Mononuclear cell (primary cell): ENCODE data around the gene GSTO2. TPM values are rescaled to one million over a fixed set of nuclear protein-coding genes. Genes with fewer than 3 reads are reported as not detected.

Experiments
- H3K27me3 ChIP-seq: 2 replicates; pipeline ENCODE4 v1.6.0; 2011; ENCODE audit warnings: low read length, control low read depth; ENCODE audit not compliant: insufficient read depth
- H3K4me1 ChIP-seq: 2 replicates; pipeline ENCODE4 v1.5.1; 2011; ENCODE audit warnings: mild to moderate bottlenecking, low read length, control low read depth; ENCODE audit not compliant: insufficient read depth
- H3K4me3 ChIP-seq: 2 replicates; pipeline ENCODE4 v1.5.1; 2011; ENCODE audit warnings: mild to moderate bottlenecking, low read length, moderate library complexity
- H3K9me3 ChIP-seq: 2 replicates; pipeline ENCODE4 v1.5.1; 2011; ENCODE audit warnings: low read depth, mild to moderate bottlenecking, control low read depth, low read length
- total RNA-seq: library from RNA; depleted of rRNA; stranded (reverse); fragments of >200 nt; gene quantifications from one replicate; pipeline ENCODE4 v1.2.3, GENCODE V29; 2012

GSTO2 gene
- total RNA-seq, 1 donor: 0.84 TPM

DNA sequence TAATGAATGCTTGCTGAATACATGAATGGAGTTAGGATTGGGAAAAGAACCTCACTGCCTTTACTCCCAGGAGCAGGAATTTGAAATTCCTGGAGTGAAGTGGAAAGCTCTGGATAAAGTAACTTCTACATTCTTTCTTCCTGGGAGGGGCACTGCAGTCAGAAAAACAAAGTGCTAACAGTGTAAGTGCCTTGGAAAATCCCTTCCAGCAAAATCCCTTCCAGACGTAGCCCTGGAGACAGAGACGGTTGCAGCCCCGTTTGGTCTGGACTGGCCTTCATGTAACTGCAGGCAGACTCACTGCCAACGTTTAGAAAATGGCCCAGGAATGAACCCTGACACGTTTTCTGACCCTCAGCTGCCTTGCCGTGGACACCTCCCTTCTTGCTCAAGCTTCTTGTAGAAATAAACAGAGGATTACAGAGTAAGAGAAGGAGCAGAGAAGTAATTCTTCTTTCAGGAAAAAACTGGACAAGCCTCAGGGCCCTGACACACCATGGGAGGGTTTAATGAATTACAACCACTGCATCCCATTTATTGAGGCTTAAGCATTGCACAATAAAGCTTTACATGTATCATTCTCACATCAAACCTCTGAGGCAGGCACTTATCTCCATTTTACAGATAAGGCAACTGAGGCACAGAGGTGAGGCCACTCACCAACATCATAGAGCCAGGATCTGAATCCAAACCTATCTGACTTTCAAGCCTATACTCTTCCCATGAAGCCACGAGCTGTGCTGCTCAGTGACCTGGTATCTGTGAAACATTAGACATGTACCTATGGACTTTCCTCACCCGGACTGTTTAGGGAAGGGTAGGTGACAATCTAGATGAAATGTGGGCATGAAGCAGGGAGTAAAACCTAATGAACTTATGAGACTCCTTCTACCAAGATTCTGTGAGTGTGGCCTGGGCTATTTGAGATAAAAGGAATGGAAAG, 61.5 kb downstream of the GSTO2 start:
- H3K4me3 ChIP-seq: no peak overlapping the region
- no peaks in the 10 kb centered on the region for H3K27me3 ChIP-seq
- H3K9me3 ChIP-seq: no peaks in the 10 kb centered on the region
- H3K4me1 ChIP-seq: peaks cover 100% of the 10 kb centered on the region

DNA sequence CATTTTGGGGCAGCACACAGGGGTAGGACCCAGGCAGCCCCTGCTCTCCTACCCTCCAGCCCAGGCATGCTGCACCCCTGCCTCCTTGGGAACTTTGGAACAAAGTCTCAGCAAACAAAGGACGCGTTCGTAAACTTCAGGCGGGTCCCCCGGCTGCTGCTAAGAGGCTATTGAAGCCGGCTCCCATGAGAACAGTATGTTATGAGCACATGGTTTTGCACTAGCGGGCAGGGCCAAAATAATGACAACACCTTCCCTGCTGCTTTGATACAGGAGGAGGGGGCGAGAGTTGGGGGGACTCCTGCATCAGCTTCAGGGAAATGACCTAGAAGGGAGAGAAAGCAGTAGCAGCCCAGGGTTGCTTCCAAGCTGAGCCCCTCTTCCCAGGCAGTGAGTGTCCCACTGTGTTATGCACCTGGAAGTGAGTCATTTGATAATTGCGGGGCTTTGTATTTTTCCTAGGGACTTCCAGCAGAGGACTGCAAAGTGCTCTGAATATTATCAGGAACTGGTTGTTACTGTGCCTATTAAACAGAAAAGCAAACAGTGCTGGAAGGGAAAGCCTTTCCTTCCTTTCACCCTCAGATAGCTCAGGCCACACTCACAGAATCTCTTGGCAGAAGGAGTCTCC, 62.3 kb downstream of the GSTO2 start:
- Histone ChIP-seq H3K9me3 (no peaks in the 10 kb centered on the region), H3K27me3 (no peaks in the 10 kb centered on the region), H3K4me3 (no peak overlapping the region), H3K4me1 (peaks cover 100% of the 10 kb centered on the region)

DNA sequence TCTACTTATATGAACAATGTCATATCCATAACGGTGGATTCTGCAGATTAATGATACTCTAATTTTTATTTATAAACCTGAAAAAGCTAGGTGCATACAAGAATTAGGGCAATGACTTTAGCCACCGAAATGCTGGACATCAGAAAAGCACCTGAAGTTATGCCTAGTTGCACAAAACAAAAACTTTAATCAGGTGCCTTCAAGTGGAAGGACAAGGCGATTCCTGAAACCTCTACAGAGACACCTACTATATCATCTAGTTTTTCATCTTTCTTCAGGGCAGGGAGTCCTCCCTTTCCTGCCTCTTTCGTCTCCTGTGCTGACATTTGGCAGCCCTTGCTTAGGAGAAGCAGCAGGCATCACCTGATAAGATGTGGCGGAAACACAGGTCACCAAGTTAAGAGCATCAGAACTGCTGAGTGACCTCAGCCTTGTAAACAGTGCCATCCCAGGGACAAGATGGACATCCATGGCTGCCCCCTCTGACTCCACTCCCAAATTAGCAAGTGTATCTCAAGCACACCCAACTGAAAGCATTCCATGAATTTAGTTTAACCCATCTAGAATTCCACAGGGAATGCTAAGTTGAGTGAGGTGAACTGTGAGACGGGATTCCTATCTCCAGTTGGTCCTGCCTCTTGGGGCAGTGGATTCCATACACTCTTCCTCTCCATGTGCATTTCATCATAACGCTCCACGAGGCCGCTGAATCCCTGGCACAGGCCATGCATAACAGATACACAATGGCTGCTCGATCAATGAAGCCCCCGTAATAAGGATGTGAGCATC, 63.5 kb downstream of the GSTO2 start:
- Histone ChIP-seq H3K9me3 (no peaks in the 10 kb centered on the region), H3K4me3 (no peak overlapping the region), H3K27me3 (no peaks in the 10 kb centered on the region), H3K4me1 (peaks cover 98% of the 10 kb centered on the region)

DNA sequence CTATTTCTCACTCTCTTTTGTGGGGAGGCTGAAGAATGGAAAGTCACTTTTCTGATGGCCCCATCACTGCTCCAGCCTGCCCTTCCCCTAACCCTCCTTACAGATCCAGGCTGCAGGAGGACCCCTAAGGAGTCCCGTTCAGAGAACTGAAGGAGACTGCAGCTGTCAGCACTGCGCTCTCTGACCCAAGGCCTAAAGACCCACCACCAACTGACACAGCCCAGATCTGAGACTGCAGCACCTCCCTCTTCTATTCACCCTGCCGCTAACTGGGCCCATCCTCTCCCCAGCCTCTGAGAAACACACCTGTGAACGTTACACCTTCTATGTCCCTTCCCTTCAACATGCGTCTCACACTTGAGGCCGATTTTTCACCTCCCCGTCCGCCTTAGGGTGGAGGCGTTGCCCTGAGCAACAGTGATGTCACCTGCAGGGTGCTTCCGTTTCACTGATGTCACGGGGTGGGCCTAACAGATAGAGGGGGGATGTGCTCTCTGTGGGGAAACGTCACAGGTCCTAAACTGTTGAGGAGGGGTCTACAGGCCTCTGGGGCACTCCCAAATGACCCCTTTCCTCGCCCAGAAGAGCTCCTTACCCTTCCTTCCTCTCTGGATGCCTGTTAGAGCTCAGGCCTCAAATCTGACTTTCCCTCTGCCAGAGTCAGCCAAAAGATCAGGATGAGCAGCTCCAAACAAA, 64.2 kb downstream of the GSTO2 start:
- Histone ChIP-seq H3K9me3 (no peaks in the 10 kb centered on the region), H3K4me1 (peaks cover 91% of the 10 kb centered on the region), H3K4me3 (no peak overlapping the region), H3K27me3 (no peaks in the 10 kb centered on the region)

DNA sequence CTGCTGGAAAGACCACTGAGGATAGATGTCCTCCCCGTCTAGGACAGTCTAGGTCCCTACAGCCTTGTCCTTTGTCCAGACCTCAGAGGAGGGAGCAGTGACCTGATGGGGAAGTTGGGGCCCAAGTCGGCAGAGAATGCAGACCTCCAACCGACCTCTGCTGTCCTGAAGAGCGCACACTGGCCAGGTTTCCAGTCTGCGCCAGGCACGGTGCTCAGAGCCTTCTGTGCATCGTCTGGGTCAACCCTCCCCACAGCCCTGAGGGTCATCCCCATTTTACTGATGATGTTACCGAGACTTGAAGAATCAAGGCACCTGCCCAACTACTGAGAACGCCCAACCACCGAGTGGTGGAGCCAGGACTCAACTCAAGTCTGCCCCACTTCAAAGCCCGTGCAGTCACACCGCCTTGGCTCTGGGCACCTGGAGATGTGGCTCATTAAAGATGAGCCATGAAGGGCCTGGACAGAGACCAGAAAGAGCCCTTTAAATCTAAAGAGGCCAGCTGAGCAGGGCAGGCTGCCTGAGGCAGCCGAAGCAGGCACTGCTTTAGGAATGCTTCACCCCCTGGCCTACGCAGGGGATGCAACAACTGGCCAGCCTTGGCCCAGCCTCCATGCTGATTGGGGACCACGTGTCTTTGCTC, 64.9 kb downstream of the GSTO2 start:
- H3K27me3 ChIP-seq: no peaks in the 10 kb centered on the region
- no peak overlapping the region for H3K4me3 ChIP-seq
- peaks cover 84% of the 10 kb centered on the region for H3K4me1 ChIP-seq
- H3K9me3 ChIP-seq: no peaks in the 10 kb centered on the region

DNA sequence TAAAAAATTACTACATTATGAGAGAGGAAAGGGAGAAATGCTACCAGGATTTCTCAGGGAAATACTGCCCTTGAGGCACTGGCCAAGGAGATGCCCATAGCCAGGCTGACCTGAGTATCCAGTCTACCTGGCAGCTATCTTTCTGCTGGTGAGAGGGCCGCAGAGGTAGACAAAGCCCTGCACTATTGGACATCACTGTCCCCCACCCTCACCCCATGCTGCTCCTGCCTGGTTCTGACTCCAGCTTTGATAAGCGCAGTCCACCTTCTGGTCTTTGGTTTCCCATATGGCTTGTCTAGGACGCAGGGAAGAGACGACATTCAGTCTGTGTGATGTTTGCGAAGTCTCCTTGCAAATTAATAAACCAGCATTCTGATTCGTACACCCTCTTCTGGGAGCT, 65.6 kb downstream of the GSTO2 start:
- H3K27me3 ChIP-seq: no peaks in the 10 kb centered on the region
- H3K4me3 ChIP-seq: no peak overlapping the region
- no peaks in the 10 kb centered on the region for H3K9me3 ChIP-seq
- H3K4me1 ChIP-seq: peaks cover 84% of the 10 kb centered on the region

DNA sequence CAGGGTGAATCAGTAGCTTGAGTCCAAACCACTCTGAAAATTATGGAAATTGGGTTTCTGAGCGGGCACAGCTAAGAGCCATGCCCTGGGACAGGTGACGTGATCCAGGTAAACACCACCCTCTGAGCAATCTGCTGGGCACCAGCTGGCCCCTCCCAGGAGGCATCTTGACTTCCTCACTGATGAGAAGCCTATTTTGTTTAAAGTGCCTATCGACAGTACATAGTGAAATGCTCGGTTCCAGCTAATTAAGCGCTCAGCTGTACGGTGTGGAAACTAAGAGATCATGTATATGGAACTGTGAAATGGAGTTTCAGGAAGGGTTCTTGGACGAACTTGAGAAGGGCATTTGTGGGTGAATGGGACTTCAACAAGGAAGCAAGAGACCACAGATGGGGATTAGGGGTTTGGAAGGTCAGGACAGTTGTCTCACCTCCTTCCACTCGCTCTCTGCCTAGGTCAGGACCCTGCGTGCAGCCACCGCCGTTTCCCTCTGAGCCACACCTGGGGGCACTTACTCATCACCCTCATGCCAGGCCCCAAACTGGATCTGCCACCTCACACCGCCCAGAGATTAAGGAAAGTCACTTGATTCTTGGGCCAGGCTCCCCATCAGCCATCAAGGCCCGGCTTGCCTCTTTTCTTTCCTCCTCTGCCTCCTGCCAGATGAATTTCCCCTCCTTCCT, 66.1 kb downstream of the GSTO2 start:
- Histone ChIP-seq H3K4me1 (peaks cover 84% of the 10 kb centered on the region), H3K27me3 (no peaks in the 10 kb centered on the region), H3K4me3 (no peak overlapping the region), H3K9me3 (no peaks in the 10 kb centered on the region)

DNA sequence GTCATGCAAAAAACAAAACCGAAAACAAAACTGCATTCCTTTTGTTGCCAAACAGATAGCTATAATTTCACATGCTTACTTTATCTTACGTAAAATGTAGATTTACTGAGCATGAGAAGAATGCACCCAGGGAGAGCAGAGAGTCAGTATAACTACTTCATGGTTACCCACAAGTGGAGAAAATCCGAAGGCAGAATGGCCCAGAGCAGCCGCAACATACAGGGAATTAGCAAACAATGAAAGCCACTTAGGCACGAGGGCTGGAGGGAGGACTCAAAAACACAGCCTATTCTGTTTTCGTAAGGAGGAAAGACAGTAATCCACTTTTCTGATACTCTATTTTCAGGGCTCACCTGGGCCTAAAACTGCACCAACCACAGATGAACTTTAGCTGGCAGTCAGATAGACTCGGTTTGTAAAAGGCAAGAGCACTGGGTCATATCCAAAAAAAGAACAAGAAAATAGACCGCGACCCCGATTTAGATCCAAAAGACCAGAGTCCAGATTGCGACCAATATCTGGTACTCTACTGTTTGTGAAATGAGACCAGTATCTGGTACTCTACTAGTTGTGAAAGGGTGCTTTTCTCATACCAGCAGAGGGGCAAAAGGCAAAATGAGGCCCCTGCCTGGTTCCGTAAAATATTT, 68.0 kb downstream of the GSTO2 start:
- H3K27me3 ChIP-seq: no peaks in the 10 kb centered on the region
- peak overlapping the region; percentile 92 for H3K4me3 ChIP-seq
- no peaks in the 10 kb centered on the region for H3K9me3 ChIP-seq
- peaks cover 68% of the 10 kb centered on the region for H3K4me1 ChIP-seq

DNA sequence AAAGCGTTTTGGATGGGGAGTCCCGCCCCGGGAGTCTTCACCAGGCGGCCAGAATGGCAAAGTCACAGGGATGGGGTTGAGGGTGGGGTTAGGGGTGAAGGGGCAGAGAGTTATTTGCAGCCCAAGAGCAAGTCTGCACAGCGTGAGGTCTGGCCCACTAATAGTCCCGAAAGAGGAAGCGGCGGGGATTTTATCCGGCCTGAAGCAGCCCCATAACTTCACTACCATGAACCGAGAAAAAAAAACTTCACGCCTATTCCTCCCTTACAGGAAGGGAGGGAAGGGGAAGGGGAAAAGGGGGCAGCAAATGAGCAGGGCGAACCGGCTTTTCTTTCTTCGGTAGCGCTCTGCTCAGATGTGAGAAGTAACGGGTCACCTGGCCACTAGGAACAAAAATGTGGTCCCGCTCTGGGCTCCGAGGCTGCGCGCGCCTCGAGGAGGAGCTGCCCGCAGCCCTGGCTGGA, 68.6 kb downstream of the GSTO2 start:
- H3K4me1 ChIP-seq: peaks cover 62% of the 10 kb centered on the region
- no peaks in the 10 kb centered on the region for H3K9me3 ChIP-seq
- H3K27me3 ChIP-seq: no peaks in the 10 kb centered on the region
- peak overlapping the region; percentile 92 for H3K4me3 ChIP-seq

DNA sequence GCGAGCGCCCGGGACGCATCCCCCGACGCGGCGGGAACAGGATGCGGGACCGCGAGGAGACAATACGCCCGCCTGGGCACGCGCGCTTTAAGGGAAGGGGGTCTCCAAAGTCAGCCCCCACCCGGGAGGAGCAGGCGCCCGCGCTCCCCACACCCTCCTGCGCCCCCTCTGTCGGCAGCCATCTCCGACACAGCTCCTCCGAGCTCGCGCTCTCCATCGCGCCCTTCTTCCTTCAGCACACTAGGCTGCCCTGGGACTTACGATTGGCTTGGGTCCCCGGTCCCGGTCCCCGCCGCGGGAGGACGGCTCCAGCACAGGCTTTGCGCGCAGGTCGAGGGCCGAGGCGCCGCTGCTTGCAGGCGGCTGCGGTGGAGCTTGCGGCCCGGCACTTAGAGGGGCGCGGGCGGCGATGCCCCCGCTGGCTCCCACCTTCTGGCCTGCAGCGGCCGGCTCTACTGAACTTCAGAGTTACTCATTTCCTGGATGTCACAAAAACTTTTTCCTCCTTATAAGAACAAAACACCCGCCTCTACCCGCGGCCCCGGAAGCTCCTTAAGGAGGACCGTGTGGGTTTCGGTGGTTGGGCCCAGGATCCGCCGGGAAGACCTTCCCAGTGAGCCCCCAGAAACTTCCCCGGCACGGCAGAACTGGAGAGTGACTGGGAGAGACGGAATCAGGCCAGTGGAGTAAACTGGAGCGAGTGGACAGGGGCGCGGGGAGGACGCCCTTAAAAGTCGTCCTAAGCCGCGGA, 69.2 kb downstream of the GSTO2 start, which contains the start of gene ITPRIP:
Gene ITPRIP, minus strand, starts transcription at position 481 of the 751 bp plus-strand sequence. CDS start 22,414 bp downstream, outside the sequence.
- H3K4me3 ChIP-seq: peak within 1 kb of the TSS; percentile 92
- H3K4me1 ChIP-seq: peaks cover 56% of the 10 kb centered on the region

DNA sequence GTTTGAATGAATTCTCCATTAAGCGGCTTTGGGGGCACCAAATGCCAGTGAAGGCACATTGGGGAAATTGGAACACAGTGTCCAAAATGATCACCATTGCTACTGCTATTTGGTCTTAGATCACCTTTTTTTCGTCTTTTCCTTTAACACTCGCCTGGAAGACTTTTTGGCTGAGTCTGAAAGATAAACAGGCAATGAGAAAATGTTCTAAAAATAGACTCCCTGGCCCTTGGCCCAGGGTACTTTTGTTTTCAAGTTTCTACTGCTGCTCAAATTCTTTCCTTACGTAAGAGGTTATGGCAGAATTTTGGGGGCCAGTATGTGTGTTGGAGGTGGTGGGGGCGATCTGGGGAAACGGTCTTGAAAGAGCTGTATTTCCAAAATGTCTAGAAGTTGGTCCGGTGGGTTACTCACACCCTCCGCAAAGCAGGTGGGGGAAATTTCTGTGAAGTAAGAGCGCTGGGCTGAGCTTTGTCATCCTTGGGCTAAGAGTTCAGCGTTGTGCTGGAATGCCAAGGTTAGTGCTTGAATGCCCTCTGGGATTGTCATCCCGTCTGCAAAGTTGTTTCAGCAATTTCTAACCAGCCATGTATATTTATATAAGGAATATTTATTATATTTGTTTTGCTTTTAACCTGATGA, 70.6 kb downstream of the GSTO2 start:
- H3K4me3 ChIP-seq: peak overlapping the region; percentile 92
- no peaks in the 10 kb centered on the region for H3K27me3 ChIP-seq
- peaks cover 41% of the 10 kb centered on the region for H3K4me1 ChIP-seq
- no peaks in the 10 kb centered on the region for H3K9me3 ChIP-seq

More for the DNA sequence above, 69.2 kb downstream of the GSTO2 start, which contains the start of gene ITPRIP:
- no peaks in the 10 kb centered on the region for H3K9me3 ChIP-seq
- H3K27me3 ChIP-seq: no peaks in the 10 kb centered on the region

DNA sequence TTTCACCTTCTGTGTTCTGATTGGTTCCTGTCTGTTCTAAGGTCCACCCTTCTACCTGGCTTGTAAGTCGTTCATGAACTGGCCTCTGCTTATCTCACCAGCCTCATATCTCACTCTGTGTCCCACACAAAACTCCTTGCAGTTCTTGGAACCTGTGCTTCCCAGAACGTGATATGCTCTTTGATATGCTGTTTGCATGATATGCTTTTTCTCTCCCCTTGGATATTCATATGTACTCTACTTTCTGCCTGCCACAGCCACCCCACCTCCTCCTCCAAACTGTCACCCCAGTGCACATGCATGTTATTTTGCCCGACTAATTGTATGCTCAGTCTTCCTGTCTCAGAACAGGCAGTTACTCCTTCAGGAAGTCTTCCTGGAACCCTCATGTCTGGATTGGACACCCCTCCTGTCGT, 71.1 kb downstream of the GSTO2 start:
- H3K4me3 ChIP-seq: no peak overlapping the region
- H3K4me1 ChIP-seq: peaks cover 36% of the 10 kb centered on the region
- H3K27me3 ChIP-seq: no peaks in the 10 kb centered on the region
- no peaks in the 10 kb centered on the region for H3K9me3 ChIP-seq
